ENCODE results near the gene SRPRA. TPM values are rescaled to one million over a fixed set of nuclear protein-coding genes. Genes with fewer than 3 reads are reported as not detected.

Gene SRPRA
- total and polyA plus RNA-seq, 10 of the 15 experiments (the other 5 are each of a cell fraction or from before 2014, with no cell fraction given): 29.6 to 131 (median 92.8) TPM

DNA sequence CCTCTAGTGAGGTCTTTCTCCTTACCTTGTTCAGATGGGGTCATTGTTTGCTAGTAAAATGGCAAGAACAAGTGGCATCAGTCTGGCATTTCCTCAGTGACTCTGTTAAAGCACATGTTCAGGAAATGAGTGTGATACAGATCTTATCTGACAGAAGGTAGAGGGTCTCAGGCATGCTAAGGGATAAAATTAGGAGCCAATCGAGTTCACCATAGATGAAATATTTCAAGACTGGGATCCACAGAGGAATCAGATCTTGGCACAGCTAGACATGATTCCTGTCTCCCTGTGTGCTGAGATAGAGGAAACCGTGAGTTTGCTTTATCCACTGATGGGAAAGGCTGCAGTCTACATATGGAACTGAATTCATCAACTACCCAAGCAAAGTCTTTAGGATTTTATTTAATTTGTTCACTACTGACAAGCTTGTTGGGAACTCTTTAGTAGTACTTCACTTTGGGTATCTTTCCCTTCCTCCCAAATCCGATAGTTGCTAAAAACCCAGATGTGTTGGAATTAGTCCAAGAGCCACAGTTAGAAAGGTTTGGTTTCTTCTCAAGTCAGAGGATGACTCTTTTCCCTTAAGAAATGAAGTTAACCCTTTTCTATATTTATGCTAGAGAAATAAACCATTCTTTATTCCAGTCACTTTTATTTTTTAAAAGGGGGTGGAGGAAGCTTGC is 38.7 kb downstream of the SRPRA start:
- WGBS (ENCODE audit: insufficient coverage, insufficient replicate concordance, low lambda C conversion rate, missing lambda C conversion rate): 78% methylated on average over 3 of the region's 3 CpGs
- Histone ChIP-seq H3K79me2 (ENCODE audit: control insufficient read depth, insufficient read depth, low read length) (no peaks in the 10 kb centered on the region), H2AFZ (ENCODE audit: control insufficient read depth, low read depth, low read length) (no peak overlapping the region), H3K27ac (ENCODE audit: control insufficient read depth, insufficient read depth) (no peak overlapping the region), H3K4me2 (ENCODE audit: control insufficient read depth, insufficient read depth) (no peak overlapping the region), H3K4me1 (ENCODE audit: control insufficient read depth, insufficient read depth, low read length) (no peaks in the 10 kb centered on the region), H3K9ac (ENCODE audit: control insufficient read depth, insufficient read depth, low read length) (no peak overlapping the region), H3K9me3 (replicated peaks; ENCODE audit: control insufficient read depth, insufficient read depth, low read length) (no peaks in the 10 kb centered on the region), H3K27me3 (replicated peaks in 1 of 2; ENCODE audit: control insufficient read depth in 2 of 2, insufficient read depth in 2 of 2, low read length in 1 of 2) (no peaks in the 10 kb centered on the region), H4K20me1 (ENCODE audit: control insufficient read depth, insufficient read depth) (no peaks in the 10 kb centered on the region), H3K4me3 (no peak overlapping the region), H3K36me3 (ENCODE audit: control insufficient read depth in 2 of 2, insufficient read depth in 2 of 2, low read length in 1 of 2) (peaks cover 2 to 4% of the 10 kb centered on the region in 2 experiments; a peak in 3 of 4 replicates)
- ChIA-PET POLR2A (interaction anchor here (0.5 kb wide), 1 partner anchor 40 kb away, joined by 4 read pairs; no protein-coding TSS in a partner anchor), RAD21 (ENCODE audit: unreplicated experiment) (no interaction called here), SMC1A (ENCODE audit: uncharacterized antibody, unreplicated experiment) (interaction anchor here (1.4 to 1.8 kb wide), 2 partner anchors 10 to 81 kb away, joined by 5 to 6 read pairs; no protein-coding TSS in a partner anchor), CTCF (interaction anchor here (0.7 to 1.0 kb wide), 2 partner anchors 8 to 32 kb away, joined by 3 read pairs; no protein-coding TSS in a partner anchor)
- no peak for ATAC-seq
- no peak for FAIRE-seq
- intact Hi-C loops (cut with micrococcal nuclease; ENCODE audit: unreplicated experiment): no loop called here
- BruUV-seq (replicated peaks): no TSS peak
- in situ Hi-C loops (cut with MboI): no loop called here
- no peak for DNase-seq (ENCODE audit: low read depth, low spot score)
- TF ChIP-seq CREB1 (IDR thresholded peaks at IDR 0.05; ENCODE audit: low read depth) (no peak), TCF12 (IDR thresholded peaks at IDR 0.05; ENCODE audit: low read depth, low read length) (no peak), GATAD2B (conservative IDR thresholded peaks at IDR 0.05; ENCODE audit: low read depth) (no peak), E2F4 (IDR thresholded peaks at IDR 0.05; ENCODE audit: low read depth, low read length) (no peak), CHD2 (IDR thresholded peaks at IDR 0.05; ENCODE audit: borderline replicate concordance, low read depth, low read length) (no peak), ZBED1 (IDR thresholded peaks at IDR 0.05; ENCODE audit: borderline replicate concordance) (no peak), SMC3 (IDR thresholded peaks at IDR 0.05; ENCODE audit: borderline replicate concordance, low read length) (no peak), MTA3 (IDR thresholded peaks at IDR 0.05; ENCODE audit: borderline replicate concordance, low read length) (no peak), SMARCA5 (IDR thresholded peaks at IDR 0.05) (no peak), POLR2AphosphoS5 (IDR thresholded peaks at IDR 0.05; ENCODE audit: low read length) (no peak), SMAD1 (IDR thresholded peaks at IDR 0.05; ENCODE audit: low read depth, partially characterized antibody) (no peak), ESRRA (IDR thresholded peaks at IDR 0.05; ENCODE audit: low read length) (no peak), GABPA (IDR thresholded peaks at IDR 0.05; ENCODE audit: low read depth) (no peak), BRCA1 (IDR thresholded peaks at IDR 0.05; ENCODE audit: low read depth, low read length) (no peak), KDM1A (IDR thresholded peaks at IDR 0.05; ENCODE audit: borderline replicate concordance) (no peak)
- TF ChIP-seq, protein P1, sequence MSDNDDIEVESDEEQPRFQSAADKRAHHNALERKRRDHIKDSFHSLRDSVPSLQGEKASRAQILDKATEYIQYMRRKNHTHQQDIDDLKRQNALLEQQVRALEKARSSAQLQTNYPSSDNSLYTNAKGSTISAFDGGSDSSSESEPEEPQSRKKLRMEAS (IDR thresholded peaks at IDR 0.05; ENCODE audit: low read depth, low read length): no peak
- TF ChIP-seq, protein P2, sequence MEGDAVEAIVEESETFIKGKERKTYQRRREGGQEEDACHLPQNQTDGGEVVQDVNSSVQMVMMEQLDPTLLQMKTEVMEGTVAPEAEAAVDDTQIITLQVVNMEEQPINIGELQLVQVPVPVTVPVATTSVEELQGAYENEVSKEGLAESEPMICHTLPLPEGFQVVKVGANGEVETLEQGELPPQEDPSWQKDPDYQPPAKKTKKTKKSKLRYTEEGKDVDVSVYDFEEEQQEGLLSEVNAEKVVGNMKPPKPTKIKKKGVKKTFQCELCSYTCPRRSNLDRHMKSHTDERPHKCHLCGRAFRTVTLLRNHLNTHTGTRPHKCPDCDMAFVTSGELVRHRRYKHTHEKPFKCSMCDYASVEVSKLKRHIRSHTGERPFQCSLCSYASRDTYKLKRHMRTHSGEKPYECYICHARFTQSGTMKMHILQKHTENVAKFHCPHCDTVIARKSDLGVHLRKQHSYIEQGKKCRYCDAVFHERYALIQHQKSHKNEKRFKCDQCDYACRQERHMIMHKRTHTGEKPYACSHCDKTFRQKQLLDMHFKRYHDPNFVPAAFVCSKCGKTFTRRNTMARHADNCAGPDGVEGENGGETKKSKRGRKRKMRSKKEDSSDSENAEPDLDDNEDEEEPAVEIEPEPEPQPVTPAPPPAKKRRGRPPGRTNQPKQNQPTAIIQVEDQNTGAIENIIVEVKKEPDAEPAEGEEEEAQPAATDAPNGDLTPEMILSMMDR (IDR thresholded peaks at IDR 0.05 in 2 of 3, conservative IDR thresholded peaks at IDR 0.05 in 1 of 3; ENCODE audit: control insufficient read depth in 2 of 3, extremely low read depth in 1 of 3, insufficient read depth in 1 of 3, low read depth in 3 of 3, low read length in 3 of 3): no peak
- TF ChIP-seq, protein P3, sequence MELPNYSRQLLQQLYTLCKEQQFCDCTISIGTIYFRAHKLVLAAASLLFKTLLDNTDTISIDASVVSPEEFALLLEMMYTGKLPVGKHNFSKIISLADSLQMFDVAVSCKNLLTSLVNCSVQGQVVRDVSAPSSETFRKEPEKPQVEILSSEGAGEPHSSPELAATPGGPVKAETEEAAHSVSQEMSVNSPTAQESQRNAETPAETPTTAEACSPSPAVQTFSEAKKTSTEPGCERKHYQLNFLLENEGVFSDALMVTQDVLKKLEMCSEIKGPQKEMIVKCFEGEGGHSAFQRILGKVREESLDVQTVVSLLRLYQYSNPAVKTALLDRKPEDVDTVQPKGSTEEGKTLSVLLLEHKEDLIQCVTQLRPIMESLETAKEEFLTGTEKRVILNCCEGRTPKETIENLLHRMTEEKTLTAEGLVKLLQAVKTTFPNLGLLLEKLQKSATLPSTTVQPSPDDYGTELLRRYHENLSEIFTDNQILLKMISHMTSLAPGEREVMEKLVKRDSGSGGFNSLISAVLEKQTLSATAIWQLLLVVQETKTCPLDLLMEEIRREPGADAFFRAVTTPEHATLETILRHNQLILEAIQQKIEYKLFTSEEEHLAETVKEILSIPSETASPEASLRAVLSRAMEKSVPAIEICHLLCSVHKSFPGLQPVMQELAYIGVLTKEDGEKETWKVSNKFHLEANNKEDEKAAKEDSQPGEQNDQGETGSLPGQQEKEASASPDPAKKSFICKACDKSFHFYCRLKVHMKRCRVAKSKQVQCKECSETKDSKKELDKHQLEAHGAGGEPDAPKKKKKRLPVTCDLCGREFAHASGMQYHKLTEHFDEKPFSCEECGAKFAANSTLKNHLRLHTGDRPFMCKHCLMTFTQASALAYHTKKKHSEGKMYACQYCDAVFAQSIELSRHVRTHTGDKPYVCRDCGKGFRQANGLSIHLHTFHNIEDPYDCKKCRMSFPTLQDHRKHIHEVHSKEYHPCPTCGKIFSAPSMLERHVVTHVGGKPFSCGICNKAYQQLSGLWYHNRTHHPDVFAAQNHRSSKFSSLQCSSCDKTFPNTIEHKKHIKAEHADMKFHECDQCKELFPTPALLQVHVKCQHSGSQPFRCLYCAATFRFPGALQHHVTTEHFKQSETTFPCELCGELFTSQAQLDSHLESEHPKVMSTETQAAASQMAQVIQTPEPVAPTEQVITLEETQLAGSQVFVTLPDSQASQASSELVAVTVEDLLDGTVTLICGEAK (IDR thresholded peaks at IDR 0.05; ENCODE audit: borderline replicate concordance): no peak

Measured in GM12878 (cell line).